ENCODE measurements around the gene SRP19.

DNA sequence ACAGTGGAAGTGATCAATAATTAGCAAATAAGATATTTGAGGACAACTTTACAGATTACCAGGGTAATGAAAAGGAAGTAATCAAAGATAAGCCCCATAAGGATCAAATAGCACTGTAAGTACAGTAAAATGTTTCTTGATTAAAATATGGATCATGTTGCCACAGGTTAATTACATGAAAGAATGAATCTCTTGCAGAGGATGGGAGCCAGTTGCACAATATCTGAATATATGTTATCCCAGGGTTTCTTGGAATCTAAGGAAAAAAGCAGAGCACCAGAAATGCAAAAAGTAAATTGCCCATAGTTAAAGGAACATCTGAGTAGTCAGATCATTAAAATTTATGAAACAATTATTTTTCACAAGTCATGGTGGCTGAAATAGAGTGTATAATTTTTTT lies 13.8 kb upstream of the SRP19 start:
- TF ChIP-seq, protein P1, sequence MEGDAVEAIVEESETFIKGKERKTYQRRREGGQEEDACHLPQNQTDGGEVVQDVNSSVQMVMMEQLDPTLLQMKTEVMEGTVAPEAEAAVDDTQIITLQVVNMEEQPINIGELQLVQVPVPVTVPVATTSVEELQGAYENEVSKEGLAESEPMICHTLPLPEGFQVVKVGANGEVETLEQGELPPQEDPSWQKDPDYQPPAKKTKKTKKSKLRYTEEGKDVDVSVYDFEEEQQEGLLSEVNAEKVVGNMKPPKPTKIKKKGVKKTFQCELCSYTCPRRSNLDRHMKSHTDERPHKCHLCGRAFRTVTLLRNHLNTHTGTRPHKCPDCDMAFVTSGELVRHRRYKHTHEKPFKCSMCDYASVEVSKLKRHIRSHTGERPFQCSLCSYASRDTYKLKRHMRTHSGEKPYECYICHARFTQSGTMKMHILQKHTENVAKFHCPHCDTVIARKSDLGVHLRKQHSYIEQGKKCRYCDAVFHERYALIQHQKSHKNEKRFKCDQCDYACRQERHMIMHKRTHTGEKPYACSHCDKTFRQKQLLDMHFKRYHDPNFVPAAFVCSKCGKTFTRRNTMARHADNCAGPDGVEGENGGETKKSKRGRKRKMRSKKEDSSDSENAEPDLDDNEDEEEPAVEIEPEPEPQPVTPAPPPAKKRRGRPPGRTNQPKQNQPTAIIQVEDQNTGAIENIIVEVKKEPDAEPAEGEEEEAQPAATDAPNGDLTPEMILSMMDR (conservative IDR thresholded peaks at IDR 0.05; ENCODE audit: low read length), result no peak
- TF ChIP-seq EZH2phosphoT487 (IDR thresholded peaks at IDR 0.05; ENCODE audit: borderline replicate concordance, low read depth, low read length), result no peak
